GM19025 (cell line): ENCODE results near the gene IRF3.

Source experiments
- ATAC-seq: cut with Tn5 transposase; IDR thresholded peaks from one replicate; pipeline ENCODE4 v1.9.1; 2021; ENCODE audit warnings: mild to moderate bottlenecking, low read depth, moderate library complexity; ENCODE audit not compliant: unreplicated experiment

Gene IRF3, protein sequence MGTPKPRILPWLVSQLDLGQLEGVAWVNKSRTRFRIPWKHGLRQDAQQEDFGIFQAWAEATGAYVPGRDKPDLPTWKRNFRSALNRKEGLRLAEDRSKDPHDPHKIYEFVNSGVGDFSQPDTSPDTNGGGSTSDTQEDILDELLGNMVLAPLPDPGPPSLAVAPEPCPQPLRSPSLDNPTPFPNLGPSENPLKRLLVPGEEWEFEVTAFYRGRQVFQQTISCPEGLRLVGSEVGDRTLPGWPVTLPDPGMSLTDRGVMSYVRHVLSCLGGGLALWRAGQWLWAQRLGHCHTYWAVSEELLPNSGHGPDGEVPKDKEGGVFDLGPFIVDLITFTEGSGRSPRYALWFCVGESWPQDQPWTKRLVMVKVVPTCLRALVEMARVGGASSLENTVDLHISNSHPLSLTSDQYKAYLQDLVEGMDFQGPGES

DNA sequence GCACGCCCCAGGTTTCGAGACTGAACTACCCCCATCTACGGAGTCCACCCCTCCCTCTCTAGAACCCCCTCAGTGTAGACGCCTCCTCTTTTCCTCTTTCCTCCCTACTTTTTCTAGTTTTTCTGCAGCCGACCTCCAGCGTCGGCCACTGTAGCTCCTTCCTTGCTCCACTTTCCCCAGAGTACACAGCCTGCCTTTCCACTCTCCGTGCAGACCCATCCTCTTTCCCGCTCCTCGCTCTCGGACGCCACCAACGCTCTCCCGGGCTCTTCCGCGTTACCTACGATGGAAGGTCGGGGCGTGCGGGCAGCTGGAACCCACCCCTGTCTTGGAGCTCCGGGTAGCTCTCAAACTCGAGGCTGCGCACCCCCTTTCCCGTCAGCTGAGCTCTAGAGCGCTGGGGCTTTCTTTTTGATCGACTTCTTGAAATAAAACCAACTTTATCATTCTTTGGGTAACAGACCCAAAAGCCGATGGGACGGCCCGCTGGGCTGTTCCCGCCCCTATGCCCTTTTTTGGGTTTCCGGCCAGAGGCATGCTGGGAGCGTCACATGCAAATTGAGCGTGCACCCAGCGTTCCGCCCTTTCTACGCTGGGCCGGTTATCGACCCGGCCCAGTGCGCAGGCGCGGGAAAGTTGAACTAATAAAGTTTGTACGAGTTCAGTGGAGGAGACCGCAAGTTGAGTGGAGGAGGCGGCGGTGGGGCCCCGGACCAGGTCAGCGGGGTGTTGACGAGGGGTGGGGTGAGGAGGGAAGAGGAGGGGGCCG is at the start of gene IRF3, which contains the start of gene BCL2L12:
Gene IRF3, minus strand, starts transcription at position 507 of the 769 bp plus-strand sequence. CDS start 1,019 bp downstream, outside the sequence.
Gene BCL2L12, plus strand, starts transcription at position 583 of the 769 bp plus-strand sequence. CDS start 760 bp downstream, outside the sequence.
- peak; percentile 79 for ATAC-seq

DNA sequence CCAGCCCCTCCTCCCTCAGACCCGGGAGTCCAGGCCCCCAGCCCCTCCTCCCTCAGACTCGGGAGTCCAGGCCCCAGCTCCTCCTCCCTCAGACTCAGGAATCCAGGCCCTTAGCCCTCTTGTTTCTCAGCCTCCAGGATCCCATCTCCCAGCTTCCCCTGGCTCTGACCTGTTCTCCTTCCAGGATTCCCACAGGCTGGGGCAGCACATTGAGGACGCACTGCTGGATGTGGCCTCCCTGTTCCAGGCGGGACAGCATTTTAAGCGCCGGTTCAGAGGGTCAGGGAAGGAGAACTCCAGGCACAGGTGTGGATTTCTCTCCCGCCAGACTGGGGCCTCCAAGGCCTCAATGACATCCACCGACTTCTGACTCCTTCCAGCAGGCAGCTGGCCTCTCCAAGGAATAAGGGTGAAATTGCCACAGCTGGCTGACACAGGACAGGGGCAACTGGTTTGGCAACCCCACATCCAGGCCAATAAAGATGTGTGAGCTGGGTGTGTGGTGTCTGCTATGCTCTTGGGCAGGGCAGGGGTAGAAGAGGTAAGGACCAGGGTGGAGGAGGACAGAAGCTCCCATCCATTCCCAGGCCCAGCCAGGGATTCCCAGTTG is 47.7 kb upstream of the IRF3 start:
- no peak for ATAC-seq

DNA sequence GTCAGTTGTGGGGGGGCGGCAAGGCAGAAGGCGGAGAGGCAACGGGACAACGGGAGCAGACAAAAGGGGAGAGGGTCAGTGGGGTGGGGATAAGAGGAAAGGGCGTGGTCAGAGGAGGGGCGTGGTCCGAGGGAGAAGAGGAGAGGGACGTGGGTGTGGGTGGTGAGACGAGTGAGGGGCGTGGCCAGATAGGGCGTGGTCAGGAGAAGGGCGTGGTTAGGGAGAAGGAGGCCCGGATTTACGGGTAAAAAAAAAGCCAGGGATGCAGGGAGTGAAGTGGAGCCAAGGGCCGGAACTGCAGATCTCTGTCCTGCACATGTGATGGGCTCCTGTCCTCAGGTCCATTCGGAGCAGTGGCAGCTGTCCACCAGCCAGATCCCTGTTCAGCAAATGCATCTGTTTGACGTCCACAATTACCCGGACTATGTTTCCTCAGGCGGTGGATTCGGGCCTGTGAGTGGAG is 46.8 kb upstream of the IRF3 start:
- ATAC-seq = no peak

DNA sequence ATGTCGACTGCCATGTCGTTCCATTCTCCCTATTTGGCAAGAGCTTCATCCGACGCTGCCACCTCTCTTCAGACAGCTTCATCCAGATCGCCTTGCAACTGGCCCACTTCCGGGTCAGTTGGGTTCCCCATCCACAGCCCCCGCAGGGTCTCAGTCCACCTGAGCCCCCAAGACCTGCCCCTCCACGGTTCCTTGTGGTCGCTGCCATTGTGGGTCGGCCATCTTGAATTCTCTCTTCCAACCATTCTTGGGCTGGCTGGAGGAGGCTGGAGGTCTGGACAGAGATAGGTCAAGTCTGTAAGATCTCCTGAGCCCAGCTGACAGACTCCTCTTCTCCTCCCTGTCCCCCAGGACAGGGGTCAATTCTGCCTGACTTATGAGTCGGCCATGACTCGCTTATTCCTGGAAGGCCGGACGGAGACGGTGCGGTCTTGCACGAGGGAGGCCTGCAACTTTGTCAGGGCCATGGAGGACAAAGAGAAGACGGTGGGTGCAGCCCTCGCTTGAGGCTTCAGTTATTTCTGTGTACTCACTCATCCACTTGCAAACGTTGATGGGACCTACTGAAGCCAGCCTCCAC is 44.8 kb upstream of the IRF3 start:
- no peak for ATAC-seq

DNA sequence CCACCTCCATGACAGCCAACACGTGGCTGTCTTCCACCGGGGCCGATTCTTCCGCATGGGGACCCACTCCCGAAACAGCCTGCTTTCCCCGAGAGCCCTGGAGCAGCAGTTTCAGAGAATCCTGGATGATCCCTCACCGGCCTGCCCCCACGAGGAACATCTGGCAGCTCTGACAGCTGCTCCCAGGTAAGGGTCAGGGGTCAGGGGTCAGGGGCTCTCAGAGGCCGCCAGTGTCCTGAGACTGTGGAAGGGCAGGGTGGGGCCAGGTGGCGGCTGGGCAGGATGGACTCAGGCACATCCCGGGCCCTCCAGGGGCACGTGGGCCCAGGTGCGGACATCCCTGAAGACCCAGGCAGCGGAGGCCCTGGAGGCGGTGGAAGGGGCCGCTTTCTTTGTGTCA is 40.3 kb upstream of the IRF3 start:
- no peak for ATAC-seq

DNA sequence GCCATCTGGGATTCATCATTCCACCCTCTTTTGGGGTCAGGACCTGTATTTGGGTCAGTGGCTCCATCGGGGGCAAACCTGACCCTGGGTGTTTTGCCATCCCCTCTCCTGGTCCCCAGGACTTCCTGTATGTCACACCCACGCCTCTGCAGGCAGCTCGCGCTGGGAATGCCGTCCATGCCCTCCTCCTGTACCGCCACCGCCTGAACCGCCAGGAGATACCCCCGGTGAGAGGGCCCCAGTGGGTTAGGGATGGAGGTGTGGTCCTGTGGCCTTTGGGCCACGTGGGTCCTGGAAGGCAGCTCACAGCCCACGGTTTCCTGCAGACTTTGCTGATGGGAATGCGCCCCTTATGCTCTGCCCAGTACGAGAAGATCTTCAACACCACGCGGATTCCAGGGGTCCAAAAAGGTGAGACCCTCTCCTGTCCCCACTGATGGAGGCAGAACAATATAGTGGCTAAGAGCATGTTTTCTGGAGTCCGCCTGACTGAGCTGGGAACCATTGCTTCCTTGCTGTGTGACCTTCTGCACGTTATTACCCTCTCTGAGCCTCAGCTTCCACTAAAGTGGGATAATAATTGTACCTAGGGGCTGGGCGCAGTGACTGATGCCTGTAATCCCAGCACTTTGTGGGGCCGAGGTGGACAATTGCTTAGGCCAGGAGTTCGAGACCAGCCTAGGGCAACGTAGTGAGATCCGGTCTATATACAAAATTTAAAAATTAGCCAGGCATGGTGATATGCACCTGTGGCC is 39.4 kb upstream of the IRF3 start:
- no peak for ATAC-seq

DNA sequence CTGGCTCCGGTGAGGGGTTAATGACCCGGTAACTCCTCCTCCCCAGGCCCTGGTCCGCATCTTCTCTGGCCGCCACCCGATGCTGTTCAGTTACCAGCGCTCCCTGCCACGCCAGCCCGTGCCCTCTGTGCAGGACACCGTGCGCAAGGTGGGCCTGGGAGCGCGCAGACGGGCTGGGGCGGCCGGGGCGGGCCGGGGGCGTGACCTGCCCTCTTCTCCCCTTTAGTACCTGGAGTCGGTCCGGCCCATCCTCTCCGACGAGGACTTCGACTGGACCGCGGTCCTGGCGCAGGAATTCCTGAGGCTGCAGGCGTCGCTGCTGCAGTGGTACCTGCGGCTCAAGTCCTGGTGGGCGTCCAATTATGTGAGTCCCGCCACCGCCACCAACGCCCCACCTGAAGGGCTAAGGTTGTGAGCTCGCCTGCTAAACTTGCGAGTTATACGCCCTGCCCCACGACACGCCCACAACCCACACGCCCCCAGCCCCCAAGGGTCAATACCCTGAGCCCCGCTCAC is 35.7 kb upstream of the IRF3 start:
- ATAC-seq = no peak

DNA sequence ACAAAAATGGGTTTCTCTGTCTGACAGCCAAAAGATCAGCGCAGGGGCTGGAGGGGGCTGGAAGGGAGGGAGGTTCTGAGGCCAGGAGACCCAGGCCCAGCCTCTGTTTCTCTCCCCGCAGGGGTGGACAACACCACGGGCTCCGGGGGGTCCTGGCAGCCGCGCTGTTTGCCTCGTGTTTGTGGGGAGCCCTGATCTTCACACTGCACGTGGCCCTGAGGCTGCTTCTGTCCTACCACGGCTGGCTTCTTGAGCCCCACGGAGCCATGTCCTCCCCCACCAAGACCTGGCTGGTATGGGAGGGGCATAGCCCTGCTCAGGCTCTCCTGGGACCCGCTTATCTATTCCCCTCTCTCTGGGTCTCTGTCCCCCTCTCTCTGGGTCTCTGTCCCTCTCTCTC is 34.9 kb upstream of the IRF3 start:
- no peak for ATAC-seq

DNA sequence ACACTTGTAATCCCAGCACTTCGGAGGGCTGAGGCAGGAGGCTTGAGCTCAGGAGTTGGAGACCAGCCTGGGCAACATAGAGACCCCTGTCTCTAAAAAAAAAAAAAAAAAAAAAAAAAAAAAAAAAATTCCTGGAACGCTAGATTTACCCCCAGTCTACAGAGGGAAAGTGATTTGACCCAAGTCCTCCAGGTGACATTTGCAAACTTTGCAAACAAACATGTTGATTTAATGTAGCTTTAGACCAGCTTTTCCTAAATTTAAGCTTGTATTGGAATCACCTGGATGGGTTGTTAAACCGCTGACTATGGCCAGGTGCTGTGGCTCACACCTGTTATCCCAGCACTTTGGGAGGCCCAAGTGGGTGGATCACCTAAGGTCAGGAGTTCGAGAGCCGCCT is 33.7 kb upstream of the IRF3 start:
- ATAC-seq = no peak

DNA sequence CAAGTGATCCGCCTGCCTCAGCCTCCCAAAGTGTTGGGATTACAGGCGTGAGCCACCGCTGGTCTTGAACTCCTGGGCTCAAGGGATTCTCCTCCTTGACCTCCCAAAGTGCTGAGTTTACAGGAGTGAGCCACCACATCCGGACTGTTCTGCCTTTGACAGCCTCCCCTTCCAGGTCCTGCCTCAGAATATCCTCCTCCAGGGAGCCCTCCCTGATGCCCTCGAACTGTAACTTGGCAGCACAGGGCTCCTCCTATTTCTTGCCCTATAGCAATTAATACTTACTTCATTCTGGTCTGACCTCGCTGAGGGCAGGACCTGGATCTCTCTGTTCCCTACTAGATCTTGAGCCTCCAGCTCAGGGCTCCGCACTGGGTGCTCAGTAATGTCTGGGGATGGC is 31.2 kb upstream of the IRF3 start:
- no peak for ATAC-seq

DNA sequence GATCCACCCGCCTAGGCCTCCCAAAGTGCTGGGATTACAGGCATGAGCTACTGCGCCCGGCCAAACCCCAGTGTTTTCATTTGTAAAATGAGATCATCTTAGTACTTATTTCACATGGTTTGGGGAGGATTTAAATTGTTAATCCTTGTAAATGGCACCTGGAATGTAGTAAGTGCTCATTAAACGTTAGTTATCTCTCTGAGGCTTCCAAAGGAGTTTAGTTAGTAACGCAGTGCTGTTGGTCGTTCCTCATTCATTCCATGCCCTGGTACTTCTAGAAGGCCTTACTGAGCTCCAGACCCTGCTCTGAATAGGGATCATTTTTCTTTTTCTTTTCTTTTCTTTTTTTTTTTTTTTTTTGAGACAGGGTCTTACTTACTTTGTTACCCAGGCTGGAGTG is 30.5 kb upstream of the IRF3 start:
- ATAC-seq = no peak

DNA sequence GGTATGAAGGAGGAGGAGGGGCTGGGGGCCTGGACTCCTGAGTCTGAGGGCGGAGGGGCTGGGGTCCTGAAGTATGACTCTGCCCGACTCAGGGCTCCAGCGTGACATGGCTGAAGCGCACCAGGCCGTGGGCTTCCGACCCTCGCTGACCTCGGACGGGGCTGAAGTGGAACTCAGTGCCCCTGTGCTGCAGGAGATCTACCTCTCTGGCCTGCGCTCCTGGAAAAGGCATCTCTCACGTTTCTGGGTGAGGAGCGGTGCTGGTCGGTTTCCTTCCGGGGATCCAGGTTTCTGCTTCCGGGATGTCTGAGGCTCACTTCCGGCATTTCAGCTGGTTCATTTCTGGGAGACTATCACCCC is 26.5 kb upstream of the IRF3 start:
- no peak for ATAC-seq

DNA sequence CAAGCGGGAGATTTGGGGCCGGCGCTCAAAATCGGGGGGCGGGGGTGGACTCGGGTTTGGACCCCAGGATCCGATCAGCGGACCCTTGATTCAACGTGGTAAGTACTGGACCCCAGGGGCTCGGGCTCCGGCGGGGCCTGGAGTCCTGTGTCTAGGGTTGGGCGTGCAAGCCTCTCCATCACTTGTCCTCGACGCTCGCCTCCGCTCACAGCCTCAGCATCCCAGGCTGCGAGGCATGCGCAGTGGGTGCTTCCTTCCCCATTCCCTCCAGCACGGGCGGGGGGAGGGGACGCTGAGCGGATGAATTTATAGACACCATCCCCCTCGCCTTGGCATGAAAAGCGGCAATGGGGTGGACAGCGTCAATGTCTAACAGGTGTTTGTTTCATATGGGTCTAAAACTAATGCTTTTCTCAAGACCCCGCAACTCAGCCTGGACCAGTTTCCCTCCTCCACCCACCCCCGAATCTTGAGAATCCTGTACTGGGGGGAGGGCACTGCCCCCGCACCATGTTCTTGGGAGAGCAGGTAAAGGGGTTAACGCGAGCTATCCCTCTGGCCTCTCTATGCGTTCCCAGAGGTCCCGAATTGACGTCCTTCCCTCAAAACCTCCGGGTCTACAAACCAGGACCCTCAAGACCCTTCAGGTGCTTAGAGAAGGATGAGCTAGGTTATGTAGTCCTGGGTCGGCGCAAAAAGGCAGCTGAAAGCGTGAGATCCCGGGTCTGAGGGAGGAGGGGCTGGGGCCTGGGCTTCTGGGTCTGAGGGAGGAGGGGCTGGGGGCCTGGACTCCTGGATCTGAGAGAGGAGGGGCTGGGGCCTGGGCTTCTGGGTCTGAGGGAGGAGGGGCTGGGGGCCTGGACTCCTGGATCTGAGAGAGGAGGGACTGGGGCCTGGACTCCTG is 25.8 kb upstream of the IRF3 start:
- ATAC-seq = no peak

DNA sequence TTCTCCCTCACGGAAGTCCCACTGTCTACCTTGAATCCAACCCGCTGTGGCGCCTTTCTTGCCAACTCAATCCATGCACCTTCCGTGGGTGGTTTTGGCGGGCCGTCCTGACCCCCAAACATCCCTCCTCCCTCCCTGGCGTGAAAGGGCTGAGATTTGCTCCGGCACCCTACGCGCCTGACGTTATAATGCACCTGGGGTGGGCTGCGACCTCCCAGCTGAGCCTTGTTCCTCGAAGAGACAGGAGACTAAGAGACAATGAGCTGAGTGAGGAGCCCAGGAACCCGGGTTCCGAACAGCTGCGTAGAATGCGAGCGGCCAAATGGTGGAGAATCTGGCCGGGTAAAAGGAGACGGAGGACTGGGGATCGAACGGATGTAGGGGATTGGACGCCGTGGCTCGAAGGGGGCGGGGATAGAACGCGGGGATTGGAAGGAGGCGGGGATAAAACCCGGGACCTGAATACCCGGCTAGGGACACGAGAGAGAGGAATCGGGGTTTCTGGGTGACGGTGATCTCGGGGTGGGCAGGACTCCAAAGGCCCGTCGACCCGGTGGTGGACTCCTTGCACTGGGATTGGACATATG is 25.1 kb upstream of the IRF3 start, which contains the start of gene CPT1C:
Gene CPT1C, plus strand, starts transcription at position 461 of the 587 bp plus-strand sequence. CDS start 1,137 bp downstream, outside the sequence.
- no peak for ATAC-seq

DNA sequence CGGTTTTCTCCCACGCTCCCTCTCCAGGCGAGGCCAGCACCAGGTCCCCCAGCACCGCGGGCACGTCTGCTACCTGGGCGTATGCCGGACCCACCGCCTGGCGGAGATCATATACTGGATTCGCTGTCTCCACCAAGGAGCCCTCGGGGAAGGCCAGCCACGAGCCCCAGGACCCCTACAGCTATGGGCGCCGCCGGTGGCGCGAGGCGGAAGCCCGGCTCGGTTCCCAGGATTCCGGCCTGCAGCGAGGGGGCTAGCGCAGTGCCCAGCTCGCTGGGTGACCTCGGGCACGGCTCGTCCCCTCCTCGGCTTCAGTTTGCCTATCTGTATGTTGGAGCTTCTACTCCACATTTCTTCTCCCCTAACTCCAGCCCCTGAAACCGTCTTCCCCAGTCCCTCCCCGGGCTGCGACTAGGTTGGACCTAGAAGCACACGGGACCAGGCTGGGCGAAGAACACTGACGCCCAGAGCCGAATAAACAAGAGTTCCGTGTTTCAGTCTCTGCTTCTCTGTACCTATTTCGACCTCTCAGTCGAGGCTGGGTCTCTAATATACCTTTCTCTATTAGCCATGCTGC is 24.5 kb upstream of the IRF3 start:
- ATAC-seq = no peak

DNA sequence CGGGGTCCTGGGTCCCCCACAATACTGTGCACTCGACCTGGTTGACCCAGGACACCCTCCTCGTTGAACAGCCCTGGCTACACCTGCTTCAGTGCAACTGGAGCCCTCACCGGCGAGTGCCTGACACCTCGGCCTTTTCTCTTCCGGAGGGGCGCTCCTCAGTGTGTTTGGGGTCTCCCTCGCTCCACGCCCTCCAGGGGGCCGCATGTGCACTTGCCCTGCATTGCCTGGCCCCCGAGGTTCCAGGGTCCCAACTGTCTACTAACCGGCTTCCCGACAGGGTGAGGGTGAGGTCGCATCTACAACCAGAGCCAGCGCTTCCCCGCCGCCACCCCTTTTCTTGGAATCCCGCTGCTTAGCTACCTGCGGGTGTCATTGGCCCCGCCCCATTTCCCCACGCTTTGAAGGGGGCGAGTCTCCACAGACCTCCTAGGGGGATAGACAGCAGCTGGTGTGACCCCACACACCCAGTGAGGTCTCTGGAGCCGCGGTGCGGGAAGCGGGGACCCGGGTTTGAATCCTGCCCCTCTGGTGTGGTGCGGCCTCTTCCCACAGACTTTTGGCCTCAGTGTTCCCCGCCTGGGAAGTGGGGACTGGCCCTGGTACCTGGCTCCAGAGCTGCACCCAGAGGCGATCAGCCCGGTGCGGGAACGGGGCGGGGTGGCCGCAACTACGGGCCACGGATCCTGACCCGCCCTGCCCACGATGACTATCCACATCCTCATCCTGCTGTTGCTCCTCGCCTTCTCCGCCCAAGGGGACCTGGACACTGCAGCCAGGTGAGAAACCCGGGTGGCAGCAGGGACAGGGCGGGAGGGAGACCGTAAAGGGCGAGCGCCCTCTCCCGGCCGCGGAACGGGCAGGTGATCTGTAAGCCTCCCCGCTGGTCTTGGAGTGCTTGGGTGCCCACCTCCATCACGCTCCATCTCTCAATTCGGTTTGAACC is 23.7 kb upstream of the IRF3 start, which contains the start of gene ADM5:
Gene ADM5, plus strand, starts transcription at position 462 of the 946 bp plus-strand sequence. Its CDS starts 244 bp downstream, at position 706.
- ATAC-seq = no peak
